ENCODE results near the gene HIC2.
"Not testable (repeated sequence)": the region's sequence is repeated elsewhere in the genome, so short reads cannot be mapped to it uniquely, and the experiment has no call there.

Gene HIC2

GRCh38 chr22:21450858-21451353 is 33.7 kb downstream of the HIC2 start:
- ATAC-seq, result no peak
- TF ChIP-seq ISL1 (CRISPR knock-in tag; IDR thresholded peaks at IDR 0.05) (no peak), ZNF8 (CRISPR knock-in tag; IDR thresholded peaks at IDR 0.05) (no peak), TCF4 (CRISPR knock-in tag; IDR thresholded peaks at IDR 0.05; ENCODE audit: borderline replicate concordance) (no peak), PPARA (CRISPR knock-in tag; IDR thresholded peaks at IDR 0.05; ENCODE audit: borderline replicate concordance) (no peak), ARNTL (CRISPR knock-in tag; IDR thresholded peaks at IDR 0.05; ENCODE audit: borderline replicate concordance, low read depth) (no peak), PATZ1 (CRISPR knock-in tag; IDR thresholded peaks at IDR 0.05; ENCODE audit: borderline replicate concordance) (no peak), ZFP3 (CRISPR knock-in tag; IDR thresholded peaks at IDR 0.05) (no peak), CREB5 (CRISPR knock-in tag; IDR thresholded peaks at IDR 0.05; ENCODE audit: low read depth) (no peak), ESRRG (CRISPR knock-in tag; IDR thresholded peaks at IDR 0.05) (no peak), GLIS3 (CRISPR knock-in tag; IDR thresholded peaks at IDR 0.05) (no peak), ZNF70 (CRISPR knock-in tag; IDR thresholded peaks at IDR 0.05) (no peak), RARB (CRISPR knock-in tag; IDR thresholded peaks at IDR 0.05) (no peak), BACH2 (CRISPR knock-in tag; IDR thresholded peaks at IDR 0.05; ENCODE audit: borderline replicate concordance) (no peak), ZFP30 (CRISPR knock-in tag; IDR thresholded peaks at IDR 0.05) (no peak), TSHZ2 (CRISPR knock-in tag; IDR thresholded peaks at IDR 0.05) (no peak), OSR1 (CRISPR knock-in tag; IDR thresholded peaks at IDR 0.05) (no peak), TOX (CRISPR knock-in tag; IDR thresholded peaks at IDR 0.05; ENCODE audit: borderline replicate concordance) (no peak), SNAI2 (CRISPR knock-in tag; IDR thresholded peaks at IDR 0.05) (no peak), CSDC2 (CRISPR knock-in tag; IDR thresholded peaks at IDR 0.05) (no peak)

GRCh38 chr22:21451545-21452520 is 34.7 kb downstream of the HIC2 start:
- ATAC-seq, result no peak
- TF ChIP-seq BACH2 (CRISPR knock-in tag; IDR thresholded peaks at IDR 0.05; ENCODE audit: borderline replicate concordance), result no peak
- TF ChIP-seq ZNF8 (CRISPR knock-in tag; IDR thresholded peaks at IDR 0.05), result no peak
- no peak for TF ChIP-seq ZNF70 (CRISPR knock-in tag; IDR thresholded peaks at IDR 0.05)
- TF ChIP-seq CSDC2 (CRISPR knock-in tag; IDR thresholded peaks at IDR 0.05), result no peak
- TF ChIP-seq TCF4 (CRISPR knock-in tag; IDR thresholded peaks at IDR 0.05; ENCODE audit: borderline replicate concordance), result no peak
- no peak for TF ChIP-seq ESRRG (CRISPR knock-in tag; IDR thresholded peaks at IDR 0.05)
- no peak for TF ChIP-seq CSRNP3 (CRISPR knock-in tag; IDR thresholded peaks at IDR 0.05)
- no peak for TF ChIP-seq RARB (CRISPR knock-in tag; IDR thresholded peaks at IDR 0.05)
- TF ChIP-seq OSR1 (CRISPR knock-in tag; IDR thresholded peaks at IDR 0.05), result no peak
- TF ChIP-seq PPARA (CRISPR knock-in tag; IDR thresholded peaks at IDR 0.05; ENCODE audit: borderline replicate concordance), result no peak

GRCh38 chr22:21452666-21453065 is 35.5 kb downstream of the HIC2 start:
- not testable (repeated sequence) for ATAC-seq

GRCh38 chr22:21454998-21455333 is 37.8 kb downstream of the HIC2 start:
- not testable (repeated sequence) for ATAC-seq
